GM23338 (cell line): ENCODE measurements around the gene RNGTT. TPM values are rescaled to one million over a fixed set of nuclear protein-coding genes. Genes with fewer than 3 reads are reported as not detected.
A peak's percentile ranks its signal among the peaks of the same experiment; 100 is the strongest.
"Not testable (repeated sequence)": the region's sequence is repeated elsewhere in the genome, so short reads cannot be mapped to it uniquely, and the experiment has no call there.

ENCODE experiments used
- ATAC-seq: fragments of 200-7000 bp; cut with Tn5 transposase; 3 replicates; pipeline ENCODE4 v1.9.1; 2020
- DNase-seq: peaks from one replicate; pipeline ENCODE4 v3.0.0-alpha.2; 2015; ENCODE audit warnings: low spot score
- H2AFZ ChIP-seq: fragments of 200-600 bp; sonication (generic); 2 replicates; pipeline ENCODE4 v1.8.0; 2016; ENCODE audit warnings: antibody characterized with exemption, mild to moderate bottlenecking, moderate library complexity
- H3F3A ChIP-seq: fragments of 200-600 bp; sonication (generic); replicated peaks from 2 replicates; pipeline ENCODE4 v1.8.0; 2017; ENCODE audit warnings: antibody characterized with exemption, mixed run types, low read depth
- H3K27ac ChIP-seq: fragments of 200-600 bp; sonication (generic); 2 replicates; pipeline ENCODE4 v1.6.1; 2016; ENCODE audit warnings: low read depth
- H3K27me3 ChIP-seq: fragments of 200-600 bp; sonication (generic); 2 replicates; pipeline ENCODE4 v1.8.0; 2016; ENCODE audit warnings: mild to moderate bottlenecking, mixed run types, moderate library complexity; ENCODE audit not compliant: insufficient read depth
- H3K36me3 ChIP-seq: fragments of 200-600 bp; sonication (generic); 2 replicates; pipeline ENCODE4 v1.8.0; 2016; ENCODE audit warnings: mild to moderate bottlenecking; ENCODE audit not compliant: insufficient read depth
- H3K4me1 ChIP-seq: fragments of 200-600 bp; sonication (generic); 2 replicates; pipeline ENCODE4 v1.8.0; 2016; ENCODE audit warnings: mild to moderate bottlenecking, moderate library complexity; ENCODE audit not compliant: insufficient read depth
- H3K4me2 ChIP-seq: fragments of 200-600 bp; sonication (generic); 2 replicates; pipeline ENCODE4 v1.7.1; 2017; ENCODE audit warnings: mixed run types
- H3K4me3 ChIP-seq: fragments of 200-600 bp; sonication (generic); 2 replicates; pipeline ENCODE4 v1.6.1; 2016; ENCODE audit warnings: mixed run types
- H3K79me2 ChIP-seq: fragments of 200-600 bp; sonication (generic); replicated peaks from 2 replicates; pipeline ENCODE4 v1.8.0; 2017; ENCODE audit warnings: mild to moderate bottlenecking; ENCODE audit not compliant: insufficient read depth
- H3K9me2 ChIP-seq: fragments of 200-600 bp; sonication (generic); 2 replicates; pipeline ENCODE4 v1.8.0; 2017; ENCODE audit not compliant: insufficient read depth
- H4K20me1 ChIP-seq: fragments of 200-600 bp; sonication (generic); replicated peaks from 2 replicates; pipeline ENCODE4 v1.8.0; 2017; ENCODE audit warnings: mild to moderate bottlenecking; ENCODE audit not compliant: insufficient read depth
- H3K27ac Mint-ChIP-seq: 2 replicates; pipeline ENCODE4 v1.8.0; 2020; ENCODE audit warnings: inconsistent platforms, mild to moderate bottlenecking, moderate library complexity, mixed read lengths
- H3K27me3 Mint-ChIP-seq: 3 replicates; pipeline ENCODE4 v1.8.0; 2022; ENCODE audit warnings: low read depth, mild to moderate bottlenecking, moderate library complexity, mixed read lengths, inconsistent platforms; ENCODE audit not compliant: insufficient read depth, poor library complexity
- H3K36me3 Mint-ChIP-seq: 3 replicates; pipeline ENCODE4 v1.8.0; 2021; ENCODE audit warnings: low read depth, mild to moderate bottlenecking, inconsistent platforms, moderate library complexity, mixed read lengths
- H3K4me1 Mint-ChIP-seq: 3 replicates; pipeline ENCODE4 v1.8.0; 2020; ENCODE audit warnings: mild to moderate bottlenecking, inconsistent platforms, mixed read lengths
- H3K4me3 Mint-ChIP-seq: 3 replicates; pipeline ENCODE4 v1.8.0; 2021; ENCODE audit warnings: moderate library complexity, mild to moderate bottlenecking, inconsistent platforms, mixed read lengths
- H3K9me3 Mint-ChIP-seq: 3 replicates; pipeline ENCODE4 v1.8.0; 2020; ENCODE audit warnings: moderate library complexity, mild to moderate bottlenecking, inconsistent platforms, mixed read lengths
- polyA plus RNA-seq: library from polyadenylated mRNA; unstranded; fragments of >200 nt; fragmentation: Nextera tagmentation; extraction: Ambion mirVana; gene quantifications from 2 replicates; pipeline ENCODE4 v1.2.1, GENCODE V29; 2016
- total RNA-seq: library from RNA; depleted of rRNA; stranded (reverse); fragments of >200 nt; shearing (Covaris generic); gene quantifications from 2 replicates; pipeline ENCODE4 v1.2.3, GENCODE V29; 2014
- TF ChIP-seq, protein P1 (sequence below), 2 experiments: fragments of 200-600 bp in 1 of 2; sonication (generic) in 1 of 2; conservative IDR thresholded peaks; 2 replicates each; pipeline versions ENCODE4 v1.5.1 to v1.6.1; 2016 to 2017; ENCODE audit warnings: antibody characterized with exemption in 2 of 2, low read depth in 2 of 2, mild to moderate bottlenecking in 2 of 2, moderate library complexity in 1 of 2
- TF ChIP-seq, protein P2 (sequence below): fragments of 250-450 bp; sonication (Bioruptor Pico); IDR thresholded peaks from 2 replicates; pipeline ENCODE4 v1.5.0; 2020; ENCODE audit warnings: mild to moderate bottlenecking, moderate library complexity

Gene RNGTT
- total and polyA plus RNA-seq, 2 experiments from 2014 or later = 11.2 to 29.2 TPM

DNA sequence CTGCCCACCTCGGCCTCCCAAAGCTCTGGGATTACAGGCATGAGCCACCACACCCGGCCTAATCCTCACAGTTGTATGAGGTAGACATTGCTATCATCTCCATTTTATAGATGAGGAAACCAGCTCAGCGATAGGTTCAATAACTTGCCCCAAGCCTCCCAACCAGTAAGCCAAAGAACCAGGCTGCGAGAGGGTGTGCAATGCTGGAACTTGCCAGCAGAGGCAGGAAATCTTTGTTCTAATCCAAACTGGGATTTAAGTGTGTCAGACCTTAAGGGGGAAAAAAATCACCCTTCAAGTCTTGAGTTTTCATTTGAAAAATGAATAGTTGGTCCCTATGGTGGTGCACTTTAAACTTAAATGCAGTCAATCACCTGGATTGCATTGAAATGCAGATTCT, 20.1 kb upstream of the RNGTT start:
- TF ChIP-seq, protein P1, sequence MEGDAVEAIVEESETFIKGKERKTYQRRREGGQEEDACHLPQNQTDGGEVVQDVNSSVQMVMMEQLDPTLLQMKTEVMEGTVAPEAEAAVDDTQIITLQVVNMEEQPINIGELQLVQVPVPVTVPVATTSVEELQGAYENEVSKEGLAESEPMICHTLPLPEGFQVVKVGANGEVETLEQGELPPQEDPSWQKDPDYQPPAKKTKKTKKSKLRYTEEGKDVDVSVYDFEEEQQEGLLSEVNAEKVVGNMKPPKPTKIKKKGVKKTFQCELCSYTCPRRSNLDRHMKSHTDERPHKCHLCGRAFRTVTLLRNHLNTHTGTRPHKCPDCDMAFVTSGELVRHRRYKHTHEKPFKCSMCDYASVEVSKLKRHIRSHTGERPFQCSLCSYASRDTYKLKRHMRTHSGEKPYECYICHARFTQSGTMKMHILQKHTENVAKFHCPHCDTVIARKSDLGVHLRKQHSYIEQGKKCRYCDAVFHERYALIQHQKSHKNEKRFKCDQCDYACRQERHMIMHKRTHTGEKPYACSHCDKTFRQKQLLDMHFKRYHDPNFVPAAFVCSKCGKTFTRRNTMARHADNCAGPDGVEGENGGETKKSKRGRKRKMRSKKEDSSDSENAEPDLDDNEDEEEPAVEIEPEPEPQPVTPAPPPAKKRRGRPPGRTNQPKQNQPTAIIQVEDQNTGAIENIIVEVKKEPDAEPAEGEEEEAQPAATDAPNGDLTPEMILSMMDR (conservative IDR thresholded peaks at IDR 0.05; ENCODE audit: low read depth in 2 of 2) = peak; percentile 66 to 68
- TF ChIP-seq, protein P2, sequence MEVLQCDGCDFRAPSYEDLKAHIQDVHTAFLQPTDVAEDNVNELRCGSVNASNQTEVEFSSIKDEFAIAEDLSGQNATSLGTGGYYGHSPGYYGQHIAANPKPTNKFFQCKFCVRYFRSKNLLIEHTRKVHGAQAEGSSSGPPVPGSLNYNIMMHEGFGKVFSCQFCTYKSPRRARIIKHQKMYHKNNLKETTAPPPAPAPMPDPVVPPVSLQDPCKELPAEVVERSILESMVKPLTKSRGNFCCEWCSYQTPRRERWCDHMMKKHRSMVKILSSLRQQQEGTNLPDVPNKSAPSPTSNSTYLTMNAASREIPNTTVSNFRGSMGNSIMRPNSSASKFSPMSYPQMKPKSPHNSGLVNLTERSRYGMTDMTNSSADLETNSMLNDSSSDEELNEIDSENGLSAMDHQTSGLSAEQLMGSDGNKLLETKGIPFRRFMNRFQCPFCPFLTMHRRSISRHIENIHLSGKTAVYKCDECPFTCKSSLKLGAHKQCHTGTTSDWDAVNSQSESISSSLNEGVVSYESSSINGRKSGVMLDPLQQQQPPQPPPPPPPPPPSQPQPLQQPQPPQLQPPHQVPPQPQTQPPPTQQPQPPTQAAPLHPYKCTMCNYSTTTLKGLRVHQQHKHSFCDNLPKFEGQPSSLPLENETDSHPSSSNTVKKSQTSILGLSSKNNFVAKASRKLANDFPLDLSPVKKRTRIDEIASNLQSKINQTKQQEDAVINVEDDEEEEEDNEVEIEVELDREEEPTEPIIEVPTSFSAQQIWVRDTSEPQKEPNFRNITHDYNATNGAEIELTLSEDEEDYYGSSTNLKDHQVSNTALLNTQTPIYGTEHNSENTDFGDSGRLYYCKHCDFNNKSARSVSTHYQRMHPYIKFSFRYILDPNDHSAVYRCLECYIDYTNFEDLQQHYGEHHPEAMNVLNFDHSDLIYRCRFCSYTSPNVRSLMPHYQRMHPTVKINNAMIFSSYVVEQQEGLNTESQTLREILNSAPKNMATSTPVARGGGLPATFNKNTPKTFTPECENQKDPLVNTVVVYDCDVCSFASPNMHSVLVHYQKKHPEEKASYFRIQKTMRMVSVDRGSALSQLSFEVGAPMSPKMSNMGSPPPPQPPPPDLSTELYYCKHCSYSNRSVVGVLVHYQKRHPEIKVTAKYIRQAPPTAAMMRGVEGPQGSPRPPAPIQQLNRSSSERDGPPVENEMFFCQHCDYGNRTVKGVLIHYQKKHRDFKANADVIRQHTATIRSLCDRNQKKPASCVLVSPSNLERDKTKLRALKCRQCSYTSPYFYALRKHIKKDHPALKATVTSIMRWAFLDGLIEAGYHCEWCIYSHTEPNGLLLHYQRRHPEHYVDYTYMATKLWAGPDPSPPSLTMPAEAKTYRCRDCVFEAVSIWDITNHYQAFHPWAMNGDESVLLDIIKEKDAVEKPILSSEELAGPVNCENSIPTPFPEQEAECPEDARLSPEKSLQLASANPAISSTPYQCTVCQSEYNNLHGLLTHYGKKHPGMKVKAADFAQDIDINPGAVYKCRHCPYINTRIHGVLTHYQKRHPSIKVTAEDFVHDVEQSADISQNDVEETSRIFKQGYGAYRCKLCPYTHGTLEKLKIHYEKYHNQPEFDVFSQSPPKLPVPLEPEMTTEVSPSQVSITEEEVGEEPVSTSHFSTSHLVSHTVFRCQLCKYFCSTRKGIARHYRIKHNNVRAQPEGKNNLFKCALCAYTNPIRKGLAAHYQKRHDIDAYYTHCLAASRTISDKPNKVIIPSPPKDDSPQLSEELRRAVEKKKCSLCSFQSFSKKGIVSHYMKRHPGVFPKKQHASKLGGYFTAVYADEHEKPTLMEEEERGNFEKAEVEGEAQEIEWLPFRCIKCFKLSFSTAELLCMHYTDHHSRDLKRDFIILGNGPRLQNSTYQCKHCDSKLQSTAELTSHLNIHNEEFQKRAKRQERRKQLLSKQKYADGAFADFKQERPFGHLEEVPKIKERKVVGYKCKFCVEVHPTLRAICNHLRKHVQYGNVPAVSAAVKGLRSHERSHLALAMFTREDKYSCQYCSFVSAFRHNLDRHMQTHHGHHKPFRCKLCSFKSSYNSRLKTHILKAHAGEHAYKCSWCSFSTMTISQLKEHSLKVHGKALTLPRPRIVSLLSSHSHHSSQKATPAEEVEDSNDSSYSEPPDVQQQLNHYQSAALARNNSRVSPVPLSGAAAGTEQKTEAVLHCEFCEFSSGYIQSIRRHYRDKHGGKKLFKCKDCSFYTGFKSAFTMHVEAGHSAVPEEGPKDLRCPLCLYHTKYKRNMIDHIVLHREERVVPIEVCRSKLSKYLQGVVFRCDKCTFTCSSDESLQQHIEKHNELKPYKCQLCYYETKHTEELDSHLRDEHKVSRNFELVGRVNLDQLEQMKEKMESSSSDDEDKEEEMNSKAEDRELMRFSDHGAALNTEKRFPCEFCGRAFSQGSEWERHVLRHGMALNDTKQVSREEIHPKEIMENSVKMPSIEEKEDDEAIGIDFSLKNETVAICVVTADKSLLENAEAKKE = no peak
- DNase-seq = peak; percentile 74
- no peak overlapping the region for H3K27ac Mint-ChIP-seq

DNA sequence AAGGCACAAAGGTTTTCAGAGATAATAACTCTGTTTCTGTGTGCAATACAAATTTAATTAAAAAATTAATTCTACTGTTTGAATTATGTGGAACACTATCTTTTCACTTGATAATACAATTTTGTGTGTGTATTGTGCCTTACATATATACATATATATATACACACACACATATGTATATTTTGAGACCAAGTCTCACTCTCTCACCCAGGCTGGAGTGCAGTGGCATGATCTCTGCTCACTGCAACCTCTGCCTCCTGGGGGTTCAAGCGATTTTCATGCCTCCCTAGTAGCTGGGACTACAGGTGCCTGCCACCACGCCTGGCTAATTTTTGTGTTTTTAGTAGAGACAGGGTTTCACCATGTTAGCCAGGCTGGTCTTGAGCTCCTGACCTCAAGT, 19.7 kb upstream of the RNGTT start:
- H2AFZ ChIP-seq, H3K27ac ChIP-seq, DNase-seq, H3K36me3 ChIP-seq, H3K9me2 ChIP-seq, H3K9me3 Mint-ChIP-seq, H3K4me3 Mint-ChIP-seq, H3F3A ChIP-seq, H3K4me2 ChIP-seq, H3K27ac Mint-ChIP-seq, H3K36me3 Mint-ChIP-seq, H3K79me2 ChIP-seq, H4K20me1 ChIP-seq, H3K27me3 Mint-ChIP-seq, H3K4me1 Mint-ChIP-seq, H3K4me3 ChIP-seq, H3K4me1 ChIP-seq: not testable (repeated sequence)
- peaks cover 25% of the 10 kb centered on the region for H3K27me3 ChIP-seq
- ATAC-seq = peak; percentile 25; the same call in 1 of the 3 replicates

More for the DNA sequence above, 20.1 kb upstream of the RNGTT start:
- Histone ChIP-seq H3K4me3 (no peak overlapping the region), H3K4me1 (no peaks in the 10 kb centered on the region), H3K36me3 (no peaks in the 10 kb centered on the region), H3F3A (no peaks in the 10 kb centered on the region), H3K27ac (no peak overlapping the region), H3K79me2 (no peaks in the 10 kb centered on the region), H3K9me2 (no peaks in the 10 kb centered on the region), H2AFZ (no peak overlapping the region), H3K27me3 (peaks cover 22% of the 10 kb centered on the region), H3K4me2 (no peak overlapping the region), H4K20me1 (peaks cover 9% of the 10 kb centered on the region; the same call in 1 of the 2 replicates)
- Mint-ChIP-seq H3K4me1 (no peaks in the 10 kb centered on the region), H3K9me3 (no peaks in the 10 kb centered on the region), H3K36me3 (no peaks in the 10 kb centered on the region), H3K27me3 (peaks cover 2% of the 10 kb centered on the region), H3K4me3 (no peak overlapping the region)
- peak; percentile 94 for ATAC-seq
